K562 (cell line): ENCODE measurements around the gene CEP57. TPM values are rescaled to one million over a fixed set of nuclear protein-coding genes. Genes with fewer than 3 reads are reported as not detected.
A peak's percentile ranks its signal among the peaks of the same experiment; 100 is the strongest.

Source experiments
- DNMT1 ChIP-seq: fragments of 450-650 bp; IDR thresholded peaks from 2 replicates; pipeline ENCODE4 v1.6.1; 2016; ENCODE audit warnings: antibody characterized with exemption, mild to moderate bottlenecking
- ELF2 ChIP-seq: fragments of 250-450 bp; sonication (Bioruptor Pico); IDR thresholded peaks from 2 replicates; pipeline ENCODE4 v1.5.0; 2021; ENCODE audit warnings: mild to moderate bottlenecking
- ELK3 ChIP-seq: fragments of 450-650 bp; formaldehyde crosslinking; IDR thresholded peaks from 2 replicates; pipeline ENCODE4 v1.4.0; 2020; ENCODE audit warnings: mild to moderate bottlenecking
- FOXA1 ChIP-seq: fragments of 450-650 bp; IDR thresholded peaks from 2 replicates; pipeline ENCODE4 v1.6.1; 2016; ENCODE audit warnings: mild to moderate bottlenecking, borderline replicate concordance
- FOXK2 ChIP-seq, 2 experiments: fragments of 450-650 bp; IDR thresholded peaks in 1 of 2; conservative IDR thresholded peaks in 1 of 2; 2 replicates each; pipeline ENCODE4 v1.6.1; 2016; ENCODE audit warnings: low read depth in 2 of 2, mild to moderate bottlenecking in 1 of 2
- GABPA ChIP-seq: fragments of 200-800 bp; sonication (Bioruptor generic); conservative IDR thresholded peaks from 2 replicates; pipeline ENCODE4 v1.6.1; 2016; ENCODE audit warnings: low read depth, missing genetic modification characterization, missing compliant biosample characterization
- GTF2F1 ChIP-seq: IDR thresholded peaks from 2 replicates; pipeline ENCODE4 v1.6.1; 2011; ENCODE audit warnings: low read depth, low read length, improper control_type of control experiment
- LCOR ChIP-seq: sonication (generic); formaldehyde crosslinking; IDR thresholded peaks from 2 replicates; pipeline ENCODE4 v1.8.0; 2022; ENCODE audit warnings: mild to moderate bottlenecking, missing genetic modification reagents
- MIER1 ChIP-seq: fragments of 450-650 bp; IDR thresholded peaks from 2 replicates; pipeline ENCODE4 v1.6.1; 2016; ENCODE audit warnings: antibody characterized with exemption, mild to moderate bottlenecking, low read depth
- NCOA1 ChIP-seq: fragments of 450-650 bp; IDR thresholded peaks from 2 replicates; pipeline ENCODE4 v1.6.1; 2016; ENCODE audit warnings: low read depth
- NR2C2 ChIP-seq, 2 experiments: fragments of 200-800 bp in 1 of 2; sonication (Bioruptor generic) in 1 of 2; sonication (generic) in 1 of 2; formaldehyde crosslinking in 1 of 2; IDR thresholded peaks; 2 replicates each; pipeline versions ENCODE4 v1.6.1 to v1.8.0; 2016 to 2022; ENCODE audit warnings: mild to moderate bottlenecking in 1 of 2, missing compliant biosample characterization in 1 of 2, missing genetic modification characterization in 1 of 2, missing genetic modification reagents in 1 of 2
- PCBP2 ChIP-seq: fragments of 200-400 bp; formaldehyde crosslinking; IDR thresholded peaks from 2 replicates; pipeline ENCODE4 v1.6.1; 2018; ENCODE audit warnings: low read length, low read depth, mild to moderate bottlenecking, moderate library complexity; ENCODE audit not compliant: poor library complexity, severe bottlenecking
- POLR3A ChIP-seq: IDR thresholded peaks from 2 replicates; pipeline ENCODE4 v1.6.1; 2011; ENCODE audit warnings: borderline replicate concordance, mild to moderate bottlenecking, moderate library complexity; ENCODE audit not compliant: insufficient read length, insufficient read depth; ENCODE audit errors: extremely low read depth
- TAL1 ChIP-seq: fragments of 450-650 bp; IDR thresholded peaks from 2 replicates; pipeline ENCODE4 v1.6.1; 2016; ENCODE audit warnings: mild to moderate bottlenecking
- TCF3 ChIP-seq: sonication (generic); formaldehyde crosslinking; IDR thresholded peaks from 2 replicates; pipeline ENCODE4 v1.4.0; 2020; ENCODE audit warnings: mild to moderate bottlenecking, missing genetic modification reagents
- THRAP3 ChIP-seq: fragments of 450-650 bp; IDR thresholded peaks from 2 replicates; pipeline ENCODE4 v1.6.1; 2016; ENCODE audit warnings: mild to moderate bottlenecking, inconsistent platforms, borderline replicate concordance
- TOE1 ChIP-seq, 2 experiments: fragments of 450-650 bp in 1 of 2; sonication (generic) in 1 of 2; formaldehyde crosslinking in 1 of 2; IDR thresholded peaks; 2 replicates each; pipeline versions ENCODE4 v1.7.1 to v1.8.0; 2016 to 2022; ENCODE audit warnings: borderline replicate concordance in 2 of 2, mild to moderate bottlenecking in 2 of 2, antibody characterized with exemption in 1 of 2, inconsistent platforms in 1 of 2, low read depth in 1 of 2, missing genetic modification reagents in 1 of 2, moderate library complexity in 1 of 2
- TRIM24 ChIP-seq, 2 experiments: fragments of 450-650 bp; IDR thresholded peaks; 2 replicates each; pipeline ENCODE4 v1.6.1; 2016
- XRCC3 ChIP-seq: fragments of 450-650 bp; IDR thresholded peaks from 2 replicates; pipeline ENCODE4 v1.6.1; 2017; ENCODE audit warnings: mild to moderate bottlenecking, moderate library complexity
- ZFP36 ChIP-seq: fragments of 150-350 bp; IDR thresholded peaks from 2 replicates; pipeline ENCODE4 v1.6.1; 2018; ENCODE audit warnings: low read length, low read depth; ENCODE audit not compliant: partially characterized antibody
- ZNF184 ChIP-seq: sonication (generic); formaldehyde crosslinking; IDR thresholded peaks from 2 replicates; pipeline ENCODE4 v1.5.0; 2020; ENCODE audit warnings: missing genetic modification reagents
- ZNF197 ChIP-seq: fragments of 200-800 bp; sonication (Bioruptor generic); IDR thresholded peaks from 2 replicates; pipeline ENCODE4 v1.6.1; 2016; ENCODE audit warnings: low read depth, missing genetic modification characterization, missing compliant biosample characterization
- ZNF551 ChIP-seq: fragments of 250-450 bp; sonication (Bioruptor Pico); IDR thresholded peaks from 2 replicates; pipeline ENCODE4 v1.5.0; 2021; ENCODE audit warnings: mild to moderate bottlenecking, moderate library complexity
- polyA plus RNA-seq, 8 experiments: library from polyadenylated mRNA; depleted of rRNA in 4 of 8; stranded (reverse) in 5 of 8; unstranded in 3 of 8; fragments of >200 nt; fragmentation: Nextera tagmentation in 2 of 8; fragmentation: Illumina TruSeq in 1 of 8; extraction: Ambion mirVana in 2 of 8; extraction: Trizol in 1 of 8; gene quantifications; 2 replicates each; pipeline versions ENCODE4 v1.2.1 to v1.2.3, GENCODE V29; 2011 to 2014; ENCODE audit warnings: inconsistent platforms in 1 of 8, missing spikeins in 1 of 8
- total RNA-seq, 7 experiments: library from RNA; depleted of rRNA in 6 of 7; stranded (reverse); fragments of >200 nt in 6 of 7; fragmentation: Illumina TruSeq in 2 of 7; extraction: Trizol in 2 of 7; gene quantifications; 2 replicates each; pipeline versions ENCODE4 v1.2.1 to v1.2.3, GENCODE V29; 2011 to 2021; ENCODE audit warnings: low replicate concordance in 1 of 7
- TF ChIP-seq, protein P1 (sequence below): fragments of 250-450 bp; sonication (Bioruptor Pico); IDR thresholded peaks from 2 replicates; pipeline ENCODE4 v1.5.0; 2020; ENCODE audit warnings: mild to moderate bottlenecking
- TF ChIP-seq, protein P2 (sequence below): fragments of 250-450 bp; sonication (Bioruptor Pico); IDR thresholded peaks from 2 replicates; pipeline ENCODE4 v1.5.0; 2020; ENCODE audit warnings: mild to moderate bottlenecking, borderline replicate concordance

The CEP57 gene
- total and polyA plus RNA-seq, 9 of the 15 experiments (the other 6 are each of a cell fraction or from before 2014, with no cell fraction given) = 25.1 to 88.1 (median 65.2) TPM

DNA sequence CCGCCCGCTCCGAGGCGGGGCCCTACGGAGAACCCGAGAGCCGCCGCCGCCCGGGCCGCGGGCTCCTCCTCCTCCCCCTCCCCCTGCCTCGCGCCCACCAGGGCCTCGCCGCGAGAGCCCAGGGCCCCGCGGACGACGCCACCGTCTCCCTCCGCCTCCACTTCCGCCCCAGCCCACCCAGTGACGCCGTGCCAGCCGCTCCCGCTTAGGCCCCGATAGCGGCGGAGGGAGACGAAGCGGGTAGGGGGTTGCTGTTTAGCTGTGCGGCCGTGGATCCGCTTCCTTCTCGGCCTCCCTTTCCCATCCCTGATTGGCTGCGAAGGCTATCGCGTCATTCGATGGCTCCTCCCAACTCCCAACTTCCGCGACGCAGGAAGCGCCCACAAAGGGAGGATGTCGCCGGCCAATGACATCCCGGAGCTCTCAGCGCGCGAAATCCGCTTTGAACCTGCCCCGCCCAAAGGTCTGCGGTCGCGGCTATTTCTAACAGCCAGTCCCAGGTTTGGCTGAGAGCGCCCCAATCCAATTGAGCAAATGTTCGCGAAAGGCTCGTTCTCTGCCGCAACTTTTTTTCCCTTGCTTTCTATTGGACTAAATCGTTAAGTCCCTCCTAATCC, 684 bp upstream of the CEP57 start, which contains the start of gene FAM76B (continued):
- TF ChIP-seq TOE1 (IDR thresholded peaks at IDR 0.05; ENCODE audit: borderline replicate concordance) (peak; percentile 20; the same call in 1 of the 2 replicates), TOE1 (CRISPR knock-in tag; IDR thresholded peaks at IDR 0.05; ENCODE audit: borderline replicate concordance, low read depth) (no peak), TAL1 (no peak), MIER1 (no peak), LCOR (CRISPR knock-in tag) (peak; percentile 98), NCOA1 (no peak), THRAP3 (no peak), FOXA1 (no peak), TCF3 (CRISPR knock-in tag) (peak; percentile 37; the same call in 1 of the 2 replicates), ZNF184 (no peak), GTF2F1 (no peak), FOXK2 (conservative IDR thresholded peaks at IDR 0.05 in 1 of 2, IDR thresholded peaks at IDR 0.05 in 1 of 2; ENCODE audit: low read depth in 2 of 2) (peak; percentile 62 to 63; a peak in 2 of 4 replicates), ZNF197 (peak; percentile 45; the same call in 1 of the 2 replicates), PCBP2 (no peak), TRIM24 (IDR thresholded peaks at IDR 0.05) (peak in 1 of 2 experiments; percentile 57; a peak in 1 of 4 replicates), ELF2 (CRISPR knock-in tag) (peak; percentile 86; the same call in 1 of the 2 replicates), NR2C2 (CRISPR knock-in tag; IDR thresholded peaks at IDR 0.05) (peak; percentile 72; the same call in 1 of the 2 replicates), NR2C2 (tag; IDR thresholded peaks at IDR 0.05) (peak; percentile 75), DNMT1 (no peak), ZNF551 (no peak), XRCC3 (no peak), GABPA (tag) (peak; percentile 88), ELK3 (CRISPR knock-in tag) (no peak), ZFP36 (no peak), POLR3A (no peak)
- TF ChIP-seq, protein P1, sequence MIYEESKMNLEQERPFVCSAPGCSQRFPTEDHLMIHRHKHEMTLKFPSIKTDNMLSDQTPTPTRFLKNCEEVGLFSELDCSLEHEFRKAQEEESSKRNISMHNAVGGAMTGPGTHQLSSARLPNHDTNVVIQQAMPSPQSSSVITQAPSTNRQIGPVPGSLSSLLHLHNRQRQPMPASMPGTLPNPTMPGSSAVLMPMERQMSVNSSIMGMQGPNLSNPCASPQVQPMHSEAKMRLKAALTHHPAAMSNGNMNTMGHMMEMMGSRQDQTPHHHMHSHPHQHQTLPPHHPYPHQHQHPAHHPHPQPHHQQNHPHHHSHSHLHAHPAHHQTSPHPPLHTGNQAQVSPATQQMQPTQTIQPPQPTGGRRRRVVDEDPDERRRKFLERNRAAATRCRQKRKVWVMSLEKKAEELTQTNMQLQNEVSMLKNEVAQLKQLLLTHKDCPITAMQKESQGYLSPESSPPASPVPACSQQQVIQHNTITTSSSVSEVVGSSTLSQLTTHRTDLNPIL (CRISPR knock-in tag) = no peak
- TF ChIP-seq, protein P2, sequence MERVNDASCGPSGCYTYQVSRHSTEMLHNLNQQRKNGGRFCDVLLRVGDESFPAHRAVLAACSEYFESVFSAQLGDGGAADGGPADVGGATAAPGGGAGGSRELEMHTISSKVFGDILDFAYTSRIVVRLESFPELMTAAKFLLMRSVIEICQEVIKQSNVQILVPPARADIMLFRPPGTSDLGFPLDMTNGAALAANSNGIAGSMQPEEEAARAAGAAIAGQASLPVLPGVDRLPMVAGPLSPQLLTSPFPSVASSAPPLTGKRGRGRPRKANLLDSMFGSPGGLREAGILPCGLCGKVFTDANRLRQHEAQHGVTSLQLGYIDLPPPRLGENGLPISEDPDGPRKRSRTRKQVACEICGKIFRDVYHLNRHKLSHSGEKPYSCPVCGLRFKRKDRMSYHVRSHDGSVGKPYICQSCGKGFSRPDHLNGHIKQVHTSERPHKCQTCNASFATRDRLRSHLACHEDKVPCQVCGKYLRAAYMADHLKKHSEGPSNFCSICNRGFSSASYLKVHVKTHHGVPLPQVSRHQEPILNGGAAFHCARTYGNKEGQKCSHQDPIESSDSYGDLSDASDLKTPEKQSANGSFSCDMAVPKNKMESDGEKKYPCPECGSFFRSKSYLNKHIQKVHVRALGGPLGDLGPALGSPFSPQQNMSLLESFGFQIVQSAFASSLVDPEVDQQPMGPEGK (CRISPR knock-in tag) = no peak
